Stimulated activated CD8-positive, alpha-beta memory T cell treated with anti-CD3 and anti-CD28 coated beads, Interleukin-15, amount 100 ng/mL, for 24 hours (primary cell): ENCODE measurements around the gene DVL3.

Experiments used
- DNase-seq: peaks from one replicate; pipeline ENCODE4 v3.0.0-alpha.2; 2020; ENCODE audit warnings: low read depth

DVL3 gene

GRCh38 chr3:184211297-184211696 is 56.1 kb downstream of the DVL3 start:
- no peak for DNase-seq

GRCh38 chr3:184211718-184212117 is 56.5 kb downstream of the DVL3 start:
- no peak for DNase-seq

GRCh38 chr3:184218814-184219213 is 63.6 kb downstream of the DVL3 start:
- no peak for DNase-seq

- DNase-seq: no peak
Observed at GRCh38 chr3:184222521-184222920, 67.3 kb downstream of the DVL3 start.
